Stimulated activated CD4-positive, alpha-beta T cell treated with anti-CD3 and anti-CD28 coated beads, Interleukin-1b, Interleukin-23, amount 100 ng/mL, for 24 hours (primary cell): Measurements from ENCODE around the gene ATG7.

Experiments
- DNase-seq, 4 experiments: peaks; one replicate each; pipeline ENCODE4 v3.0.0-alpha.2; 2020; ENCODE audit warnings: low read depth in 4 of 4, low spot score in 1 of 4

ATG7 gene

GRCh38 chr3:11534011-11534792 is 262.0 kb downstream of the ATG7 start:
- no peak for DNase-seq

- no peak for DNase-seq
Observed at GRCh38 chr3:11534793-11535101, 262.6 kb downstream of the ATG7 start.

- DNase-seq: no peak
Observed at GRCh38 chr3:11535243-11535960, 263.2 kb downstream of the ATG7 start.

GRCh38 chr3:11536132-11536935 is 264.1 kb downstream of the ATG7 start:
- DNase-seq: no peak

GRCh38 chr3:11536936-11537612 is 264.9 kb downstream of the ATG7 start:
- no peak for DNase-seq

GRCh38 chr3:11538581-11538980 is 266.4 kb downstream of the ATG7 start:
- DNase-seq: no peak

GRCh38 chr3:11539218-11539617 is 267.0 kb downstream of the ATG7 start:
- no peak for DNase-seq

GRCh38 chr3:11539677-11540076 is 267.5 kb downstream of the ATG7 start:
- no peak for DNase-seq

- no peak for DNase-seq
Observed at GRCh38 chr3:11541321-11542303, 269.4 kb downstream of the ATG7 start.

GRCh38 chr3:11542551-11542950 is 270.4 kb downstream of the ATG7 start:
- DNase-seq: no peak

GRCh38 chr3:11543141-11543947 is 271.1 kb downstream of the ATG7 start:
- no peak for DNase-seq

- no peak for DNase-seq
Observed at GRCh38 chr3:11543948-11544387, 271.8 kb downstream of the ATG7 start.

GRCh38 chr3:11544412-11545181 is 272.4 kb downstream of the ATG7 start:
- no peak for DNase-seq

- DNase-seq: no peak
Observed at GRCh38 chr3:11545186-11545851, 273.1 kb downstream of the ATG7 start.

GRCh38 chr3:11546657-11547302 is 274.6 kb downstream of the ATG7 start:
- no peak for DNase-seq

GRCh38 chr3:11547498-11547897 is 275.3 kb downstream of the ATG7 start:
- no peak for DNase-seq

GRCh38 chr3:11548721-11549131 is 276.5 kb downstream of the ATG7 start:
- DNase-seq: no peak
